Endothelial cell of umbilical vein (primary cell): ENCODE measurements around the gene C15orf61.

Experiments used
- POLR2A ChIP-seq: IDR thresholded peaks from 2 replicates; pipeline ENCODE4 v1.6.1; 2012; ENCODE audit warnings: low read depth, mild to moderate bottlenecking, control low read depth, low read length
- TF ChIP-seq, protein P1 (sequence below), 2 donors: IDR thresholded peaks; 1 replicate in 1 of 2; 2 replicates in 1 of 2; pipeline ENCODE4 v1.5.1; 2011; ENCODE audit warnings: low read length in 2 of 2, mild to moderate bottlenecking in 2 of 2, moderate library complexity in 2 of 2, control low read depth in 1 of 2, inconsistent platforms in 1 of 2, low read depth in 1 of 2; ENCODE audit not compliant: insufficient read depth in 1 of 2; ENCODE audit errors: extremely low read depth in 1 of 2

DNA sequence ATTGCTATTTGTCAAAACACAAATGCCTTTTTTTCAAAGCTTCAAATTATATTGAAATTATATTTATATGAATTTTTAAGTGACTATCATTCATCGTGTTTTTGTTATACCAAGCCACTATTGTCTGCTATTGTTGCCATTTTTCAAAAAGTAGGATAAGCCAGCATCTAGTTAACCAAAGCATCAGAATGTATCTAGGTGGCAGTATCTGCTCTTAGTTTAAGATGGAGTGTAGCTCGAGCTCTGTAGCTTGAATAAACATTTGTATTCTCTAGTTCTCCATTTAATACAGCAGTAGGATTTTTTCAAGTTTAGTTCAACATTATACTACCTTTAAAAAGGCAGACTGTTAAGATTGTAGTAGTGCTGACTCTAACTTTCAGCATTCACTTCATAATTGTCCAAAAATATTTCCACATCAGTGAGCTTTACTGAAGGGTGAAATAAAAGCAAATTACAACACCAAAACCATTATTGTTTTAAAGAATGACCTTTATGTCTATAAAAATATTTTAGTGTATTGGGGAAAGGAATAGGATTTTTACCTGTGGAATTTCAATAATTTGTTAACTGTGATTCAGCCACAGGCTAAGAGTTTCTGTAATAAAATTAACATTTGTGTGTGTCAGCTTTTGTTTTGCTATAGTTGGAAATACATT lies 19.6 kb upstream of the C15orf61 start:
- TF ChIP-seq, protein P1, sequence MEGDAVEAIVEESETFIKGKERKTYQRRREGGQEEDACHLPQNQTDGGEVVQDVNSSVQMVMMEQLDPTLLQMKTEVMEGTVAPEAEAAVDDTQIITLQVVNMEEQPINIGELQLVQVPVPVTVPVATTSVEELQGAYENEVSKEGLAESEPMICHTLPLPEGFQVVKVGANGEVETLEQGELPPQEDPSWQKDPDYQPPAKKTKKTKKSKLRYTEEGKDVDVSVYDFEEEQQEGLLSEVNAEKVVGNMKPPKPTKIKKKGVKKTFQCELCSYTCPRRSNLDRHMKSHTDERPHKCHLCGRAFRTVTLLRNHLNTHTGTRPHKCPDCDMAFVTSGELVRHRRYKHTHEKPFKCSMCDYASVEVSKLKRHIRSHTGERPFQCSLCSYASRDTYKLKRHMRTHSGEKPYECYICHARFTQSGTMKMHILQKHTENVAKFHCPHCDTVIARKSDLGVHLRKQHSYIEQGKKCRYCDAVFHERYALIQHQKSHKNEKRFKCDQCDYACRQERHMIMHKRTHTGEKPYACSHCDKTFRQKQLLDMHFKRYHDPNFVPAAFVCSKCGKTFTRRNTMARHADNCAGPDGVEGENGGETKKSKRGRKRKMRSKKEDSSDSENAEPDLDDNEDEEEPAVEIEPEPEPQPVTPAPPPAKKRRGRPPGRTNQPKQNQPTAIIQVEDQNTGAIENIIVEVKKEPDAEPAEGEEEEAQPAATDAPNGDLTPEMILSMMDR (IDR thresholded peaks at IDR 0.05; ENCODE audit: extremely low read depth in 1 of 2, insufficient read depth in 1 of 2, low read depth in 1 of 2, low read length in 2 of 2) = peak in 1 of 2 donors; percentile 3
- TF ChIP-seq POLR2A = no peak
